ENCODE results near the gene STRA6. TPM values are rescaled to one million over a fixed set of nuclear protein-coding genes. Genes with fewer than 3 reads are reported as not detected.

STRA6 gene
- total RNA-seq, 1 experiment from 2014 or later = 2.1 TPM

GRCh38 chr15:74225928-74226327 lies 23.3 kb upstream of the STRA6 start:
- no peak overlapping the region for H3K4me3 Mint-ChIP-seq (ENCODE audit: unreplicated experiment)

GRCh38 chr15:74222240-74223119 lies 19.9 kb upstream of the STRA6 start:
- peaks cover 6% of the 10 kb centered on the region for H3K36me3 Mint-ChIP-seq (ENCODE audit: insufficient read depth, unreplicated experiment)
- H3K27me3 ChIP-seq (replicated peaks; ENCODE audit: control insufficient read depth, insufficient read depth, low read length) = no peaks in the 10 kb centered on the region
- H3K4me1 ChIP-seq = no peaks in the 10 kb centered on the region
- DNase-seq = no peak
- ChIA-PET POLR2A (no interaction called here), CTCF (no interaction called here)
- no peak overlapping the region for H3K4me3 Mint-ChIP-seq (ENCODE audit: unreplicated experiment)
- H3K4me1 Mint-ChIP-seq (ENCODE audit: low read depth, unreplicated experiment) = no peaks in the 10 kb centered on the region
- intact Hi-C loops (cut with micrococcal nuclease; ENCODE audit: unreplicated experiment) = no loop called here
- TF ChIP-seq CTCF (IDR thresholded peaks at IDR 0.05; ENCODE audit: insufficient read depth in 1 of 2, low read depth in 1 of 2, low read length in 1 of 2, severe bottlenecking in 1 of 2, unreplicated experiment in 1 of 2) = no peak
- H3K27ac Mint-ChIP-seq (ENCODE audit: unreplicated experiment) = no peak overlapping the region
- no peak overlapping the region for H3K4me3 ChIP-seq (ENCODE audit: low read depth, low read length)
- peaks cover 15% of the 10 kb centered on the region for H3K27me3 Mint-ChIP-seq (ENCODE audit: insufficient read depth, unreplicated experiment)
- no peaks in the 10 kb centered on the region for H3K9me3 ChIP-seq
- H3K9me3 Mint-ChIP-seq (ENCODE audit: unreplicated experiment) = no peaks in the 10 kb centered on the region
- BruUV-seq (replicated peaks) = no TSS peak
- no peaks in the 10 kb centered on the region for H3K36me3 ChIP-seq (ENCODE audit: control insufficient read depth, insufficient read depth, low read length)

More at GRCh38 chr15:74225928-74226327, 23.3 kb upstream of the STRA6 start:
- Mint-ChIP-seq H3K27me3 (ENCODE audit: insufficient read depth, unreplicated experiment) (peaks cover 17% of the 10 kb centered on the region), H3K4me1 (ENCODE audit: low read depth, unreplicated experiment) (no peaks in the 10 kb centered on the region), H3K36me3 (ENCODE audit: insufficient read depth, unreplicated experiment) (no peaks in the 10 kb centered on the region), H3K9me3 (ENCODE audit: unreplicated experiment) (no peaks in the 10 kb centered on the region), H3K27ac (ENCODE audit: unreplicated experiment) (no peak overlapping the region)
- no peaks in the 10 kb centered on the region for H3K27me3 ChIP-seq (replicated peaks; ENCODE audit: control insufficient read depth, insufficient read depth, low read length)
- DNase-seq = no peak
- no peak overlapping the region for H3K4me3 ChIP-seq (ENCODE audit: low read depth, low read length)
- ChIA-PET POLR2A (no interaction called here), CTCF (no interaction called here)
- intact Hi-C loops (cut with micrococcal nuclease; ENCODE audit: unreplicated experiment) = no loop called here
- no peak for TF ChIP-seq CTCF (IDR thresholded peaks at IDR 0.05; ENCODE audit: insufficient read depth in 1 of 2, low read depth in 1 of 2, low read length in 1 of 2, severe bottlenecking in 1 of 2, unreplicated experiment in 1 of 2)
- no TSS peak for BruUV-seq (replicated peaks)
- H3K4me1 ChIP-seq = no peaks in the 10 kb centered on the region
- H3K9me3 ChIP-seq = no peaks in the 10 kb centered on the region
- H3K36me3 ChIP-seq (ENCODE audit: control insufficient read depth, insufficient read depth, low read length) = no peaks in the 10 kb centered on the region

- H3K4me3 Mint-ChIP-seq (ENCODE audit: unreplicated experiment) = no peak overlapping the region
- H3K4me1 Mint-ChIP-seq (ENCODE audit: low read depth, unreplicated experiment) = no peaks in the 10 kb centered on the region
- H3K27ac Mint-ChIP-seq (ENCODE audit: unreplicated experiment) = no peak overlapping the region
- peaks cover 15% of the 10 kb centered on the region for H3K27me3 Mint-ChIP-seq (ENCODE audit: insufficient read depth, unreplicated experiment)
- H3K4me1 ChIP-seq = no peaks in the 10 kb centered on the region
- POLR2A ChIA-PET = interaction anchor here (0.6 kb wide), 1 partner anchor 320 kb away, joined by 4 read pairs; the partner anchor contains the start of gene ARID3B
- H3K27me3 ChIP-seq (replicated peaks; ENCODE audit: control insufficient read depth, insufficient read depth, low read length) = no peaks in the 10 kb centered on the region
- DNase-seq = no peak
- H3K4me3 ChIP-seq (ENCODE audit: low read depth, low read length) = no peak overlapping the region
- CTCF ChIA-PET = interaction anchor here (0.9 kb wide), 1 partner anchor 90 kb away, joined by 5 read pairs; no protein-coding TSS in a partner anchor
- intact Hi-C loops (cut with micrococcal nuclease; ENCODE audit: unreplicated experiment) = no loop called here
- H3K9me3 ChIP-seq = no peaks in the 10 kb centered on the region
- no peak for TF ChIP-seq CTCF (IDR thresholded peaks at IDR 0.05; ENCODE audit: insufficient read depth in 1 of 2, low read depth in 1 of 2, low read length in 1 of 2, severe bottlenecking in 1 of 2, unreplicated experiment in 1 of 2)
- H3K36me3 Mint-ChIP-seq (ENCODE audit: insufficient read depth, unreplicated experiment) = peaks cover 6% of the 10 kb centered on the region
- no peaks in the 10 kb centered on the region for H3K9me3 Mint-ChIP-seq (ENCODE audit: unreplicated experiment)
- H3K36me3 ChIP-seq (ENCODE audit: control insufficient read depth, insufficient read depth, low read length) = no peaks in the 10 kb centered on the region
- BruUV-seq (replicated peaks) = no TSS peak
These were observed 19.0 kb upstream of the STRA6 start for GRCh38 chr15:74221399-74222239.
